HG03159 (cell line): ENCODE results near the gene ITGA7.

Experiments
- ATAC-seq: cut with Tn5 transposase; IDR thresholded peaks from one replicate; pipeline ENCODE4 v1.9.1; 2021; ENCODE audit warnings: mild to moderate bottlenecking, moderate library complexity; ENCODE audit not compliant: unreplicated experiment

ITGA7 gene

GRCh38 chr12:55702861-55703260, 4.8 kb downstream of the ITGA7 start:
- ATAC-seq: no peak

GRCh38 chr12:55700255-55701018, 7.3 kb downstream of the ITGA7 start:
- no peak for ATAC-seq

- no peak for ATAC-seq
Observed at GRCh38 chr12:55699471-55700055, 8.1 kb downstream of the ITGA7 start.

- no peak for ATAC-seq
Observed at GRCh38 chr12:55698965-55699364, 8.7 kb downstream of the ITGA7 start.

- ATAC-seq: no peak
Observed at GRCh38 chr12:55698241-55698955, 9.3 kb downstream of the ITGA7 start.

GRCh38 chr12:55697686-55698085, 10.0 kb downstream of the ITGA7 start:
- no peak for ATAC-seq

GRCh38 chr12:55696796-55697462, 10.8 kb downstream of the ITGA7 start:
- no peak for ATAC-seq

- ATAC-seq: no peak
Observed at GRCh38 chr12:55696141-55696540, 11.6 kb downstream of the ITGA7 start.

GRCh38 chr12:55695349-55695748, 12.4 kb downstream of the ITGA7 start:
- ATAC-seq: no peak

- no peak for ATAC-seq
Observed at GRCh38 chr12:55694651-55695050, 13.1 kb downstream of the ITGA7 start.

- ATAC-seq: no peak
Observed at GRCh38 chr12:55694188-55694515, 13.6 kb downstream of the ITGA7 start.

GRCh38 chr12:55693323-55694187, 14.1 kb downstream of the ITGA7 start:
- no peak for ATAC-seq

GRCh38 chr12:55692631-55693322, 14.9 kb downstream of the ITGA7 start:
- ATAC-seq: no peak

- no peak for ATAC-seq
Observed at GRCh38 chr12:55688716-55689655, 18.7 kb downstream of the ITGA7 start.

- ATAC-seq: no peak
Observed at GRCh38 chr12:55687746-55688145, 20.0 kb downstream of the ITGA7 start.

GRCh38 chr12:55686366-55687010, 21.2 kb downstream of the ITGA7 start:
- no peak for ATAC-seq

GRCh38 chr12:55685671-55686070, 22.0 kb downstream of the ITGA7 start:
- no peak for ATAC-seq

GRCh38 chr12:55684761-55685370, 22.8 kb downstream of the ITGA7 start:
- no peak for ATAC-seq
